Keratinocyte (primary cell): ENCODE results near the gene VPS37C.

Experiments used
- CTCF ChIP-seq, 3 experiments: IDR thresholded peaks in 1 of 3; conservative IDR thresholded peaks in 1 of 3; optimal IDR thresholded peaks in 1 of 3; 2 replicates in 2 of 3; 3 replicates in 1 of 3; pipeline versions ENCODE3 to v1.5.1; 2011; ENCODE audit warnings: low read length in 3 of 3, mild to moderate bottlenecking in 3 of 3, moderate library complexity in 2 of 3, control low read depth in 1 of 3, inconsistent platforms in 1 of 3; ENCODE audit not compliant: insufficient read depth in 2 of 3; ENCODE audit errors: extremely low read depth in 1 of 3
- EZH2 ChIP-seq: IDR thresholded peaks from one replicate; pipeline ENCODE4 v1.6.1; 2012; ENCODE audit warnings: inconsistent platforms, mild to moderate bottlenecking, low read length, moderate library complexity

GRCh38 chr11:61080986-61081590 lies 80.1 kb downstream of the VPS37C start:
- no peak for TF ChIP-seq CTCF (optimal IDR thresholded peaks at IDR 0.05 in 1 of 3, IDR thresholded peaks at IDR 0.05 in 1 of 3, conservative IDR thresholded peaks at IDR 0.05 in 1 of 3; ENCODE audit: extremely low read depth in 1 of 3, insufficient read depth in 2 of 3, low read length in 3 of 3)
- no peak for TF ChIP-seq EZH2
